Left cardiac atrium (tissue), 4 donors: ENCODE data around the gene DSC2. TPM values are rescaled to one million over a fixed set of nuclear protein-coding genes. Genes with fewer than 3 reads are reported as not detected.

Experiments
- ATAC-seq, 2 donors: fragments of 200-7000 bp; cut with Tn5 transposase; one replicate each; pipeline ENCODE4 v1.9.1; 2020; ENCODE audit warnings: mild to moderate bottlenecking in 2 of 2, moderate library complexity in 2 of 2
- DNase-seq: peaks from one replicate; pipeline ENCODE4 v3.0.0-alpha.2; 2020
- intact Hi-C, 2 donors: fragments of 100-400 bp; cut with DNase I; formaldehyde crosslinking; loops; one replicate each; pipeline versions ENCODE4 v1.14.1 to v1.15.1; 2022 to 2023
- total RNA-seq, 2 donors: library from RNA; stranded (reverse); fragmentation: NEBNext Ultra II Directional; extraction: Animal tissue kit (Norgen Biotek cat#: 25700); gene quantifications; one replicate each; pipeline ENCODE4 v1.2.1, GENCODE V29; 2021
- donor health status: DM: no; HTN: yes; CAD: no.
- donor health status: DM: no; HTN: yes; CAD: no; lungs with severe emphysema.
- donor health status: DM: yes; HTN: yes; CAD: no.
- donor health status: Dilated cardiomyopathy.

DSC2 gene
- total RNA-seq, 2 donors from 2014 or later, result 14.1 to 18.0 TPM

GRCh38 chr18:31100436-31101182, 1.6 kb downstream of the DSC2 start:
- ATAC-seq, result peak; percentile 44 to 54
- peak; percentile 34 for DNase-seq
- intact Hi-C loops, result loop anchor here in 1 of 2 donors (5.0 kb wide), 1 partner anchor 127 kb away; no protein-coding TSS in a partner anchor

DNA sequence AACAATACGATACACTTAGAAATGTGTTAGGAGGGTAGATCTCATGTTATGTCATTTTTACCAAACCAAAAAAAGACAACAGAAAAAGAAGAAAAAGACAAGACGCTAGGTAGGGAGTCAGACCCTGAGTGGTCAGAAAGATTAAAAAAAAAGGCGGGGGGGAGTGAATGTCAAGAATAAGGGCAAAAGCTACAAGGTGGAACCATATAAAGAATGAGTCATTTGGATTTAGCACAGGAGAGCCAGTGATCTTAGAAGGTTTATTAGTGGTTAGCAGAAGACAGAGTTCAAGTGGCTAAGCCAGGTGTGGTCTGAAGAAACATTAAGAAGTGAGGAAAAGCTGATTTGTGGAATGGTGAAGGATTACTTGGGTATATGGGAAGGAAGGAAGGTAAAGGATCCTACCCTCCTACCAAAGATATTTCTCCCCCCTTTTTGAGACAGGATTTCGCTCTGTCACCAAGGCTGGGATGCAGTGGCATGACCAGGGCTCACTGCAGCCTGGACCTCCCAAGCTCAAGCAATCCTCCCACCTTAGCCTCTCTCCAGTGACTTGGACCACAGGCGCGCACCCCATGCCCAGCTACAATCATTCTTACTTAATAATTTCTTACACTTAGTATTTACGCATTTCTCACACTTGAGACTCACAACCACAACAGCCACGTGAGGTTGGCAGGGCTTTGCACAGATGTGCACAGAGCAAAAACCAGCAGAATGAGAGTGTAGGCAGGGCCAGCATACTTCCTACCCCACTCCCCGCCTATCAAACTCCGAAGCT, 2.6 kb downstream of the DSC2 start:
- ATAC-seq (no peak), DNase-seq (no peak)
- intact Hi-C loops, result loop anchor here in 1 of 2 donors (5.0 to 10.0 kb wide), 3 partner anchors 128 to 408 kb away; no protein-coding TSS in a partner anchor

DNA sequence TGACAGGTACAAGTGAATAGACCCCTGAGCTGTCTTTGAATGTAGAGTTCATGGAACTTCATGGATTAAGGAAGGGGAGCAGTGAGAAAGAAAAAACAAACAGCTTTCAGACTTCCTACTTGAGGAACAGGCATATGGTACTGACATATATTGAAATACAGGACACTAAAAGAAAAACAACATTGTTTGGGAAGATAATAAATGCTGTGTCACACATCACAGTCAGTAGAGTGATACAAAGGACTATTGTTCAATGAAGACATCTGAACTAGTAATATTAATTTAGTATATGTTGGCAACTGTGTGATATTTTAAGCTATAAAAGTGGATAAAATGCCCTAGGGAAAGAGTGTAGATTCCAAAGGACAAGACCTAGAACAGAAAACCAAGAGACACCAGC, 3.3 kb downstream of the DSC2 start:
- DNase-seq (no peak), ATAC-seq (no peak)
- intact Hi-C loops, result loop anchor here in 1 of 2 donors (5.0 to 10.0 kb wide), 2 partner anchors 156 to 408 kb away; no protein-coding TSS in a partner anchor

- intact Hi-C loops, result loop anchor here in 1 of 2 donors (5.0 to 10.0 kb wide), 2 partner anchors 157 to 410 kb away; no protein-coding TSS in a partner anchor
- DNase-seq (no peak), ATAC-seq (no peak)
Measured at GRCh38 chr18:31097666-31098065, 4.6 kb downstream of the DSC2 start.

DNA sequence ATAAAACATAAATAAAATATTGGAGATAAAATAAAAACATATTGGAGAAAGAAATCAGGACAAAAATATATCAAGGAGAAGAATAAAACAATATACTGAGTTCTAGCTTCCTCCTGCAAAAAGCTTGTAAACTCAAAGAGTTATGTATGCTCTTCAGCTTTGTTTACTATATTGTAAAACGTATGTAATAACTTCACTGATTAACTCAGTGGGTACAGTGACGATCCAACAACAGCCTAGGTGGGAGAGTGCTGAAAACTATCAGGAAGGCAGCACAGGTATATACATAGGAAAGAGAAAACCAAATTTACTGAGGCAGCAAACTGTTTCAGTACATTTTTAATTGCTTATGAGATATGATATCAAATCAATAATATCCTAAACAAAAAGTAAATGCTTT, 8.3 kb downstream of the DSC2 start:
- intact Hi-C loops, result loop anchor here in 1 of 2 donors (10.0 kb wide), 1 partner anchor 161 kb away; no protein-coding TSS in a partner anchor
- ATAC-seq (no peak), DNase-seq (no peak)

GRCh38 chr18:31093294-31093693, 8.9 kb downstream of the DSC2 start:
- ATAC-seq (no peak), DNase-seq (no peak)
- intact Hi-C loops, result loop anchor here in 1 of 2 donors (10.0 kb wide), 1 partner anchor 162 kb away; no protein-coding TSS in a partner anchor

DNA sequence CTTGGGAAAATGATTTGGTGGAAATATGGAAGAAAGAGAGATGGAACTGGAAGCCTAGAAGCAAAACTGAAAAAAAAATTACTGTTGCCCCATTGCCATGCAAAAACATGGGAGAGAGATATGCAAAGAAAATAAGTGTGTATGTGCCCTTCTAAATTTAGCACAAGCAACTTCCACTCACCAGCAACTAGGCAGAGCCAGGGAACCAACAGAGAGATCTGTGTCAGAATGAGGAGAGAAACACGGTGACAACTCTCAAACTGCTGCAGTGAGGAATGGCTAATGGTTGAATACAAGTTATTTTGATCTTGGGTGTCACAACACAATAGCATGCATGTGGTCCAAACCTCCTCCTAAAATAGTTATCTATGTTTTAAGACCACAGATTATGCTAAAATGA, 10.9 kb downstream of the DSC2 start:
- intact Hi-C loops, result loop anchor here in 1 of 2 donors (10.0 kb wide), 1 partner anchor 163 kb away; no protein-coding TSS in a partner anchor

DNA sequence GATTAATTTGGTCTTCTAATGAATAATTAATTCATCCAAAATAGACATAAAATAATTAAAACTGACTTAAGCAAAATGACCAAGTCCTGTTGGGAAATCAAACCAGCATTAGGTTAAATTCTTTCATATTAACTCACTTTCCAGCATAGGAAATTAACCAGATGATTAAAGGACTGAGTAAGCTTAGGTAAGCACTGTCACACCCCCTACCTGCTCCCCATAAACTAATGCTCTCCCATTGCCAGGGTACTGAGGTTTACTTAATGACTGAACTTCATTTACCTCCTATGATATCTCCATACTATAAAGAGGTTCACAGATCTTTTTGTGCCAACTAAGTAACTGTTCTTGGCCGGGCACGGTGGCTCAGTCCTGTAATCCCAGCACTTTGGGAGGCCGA, 13.7 kb downstream of the DSC2 start:
- ATAC-seq, result no peak
- intact Hi-C loops, result loop anchor here in 1 of 2 donors (10.0 kb wide), 1 partner anchor 46 kb away; no protein-coding TSS in a partner anchor
- no peak for DNase-seq

More for the DNA sequence above, 10.9 kb downstream of the DSC2 start:
- ATAC-seq (peak; percentile 67 to 72), DNase-seq (no peak)

- ATAC-seq (no peak), DNase-seq (no peak)
- intact Hi-C loops, result loop anchor here in 1 of 2 donors (10.0 kb wide), 1 partner anchor 55 kb away; no protein-coding TSS in a partner anchor
Measured at GRCh38 chr18:31079973-31080372, 22.2 kb downstream of the DSC2 start.

- ATAC-seq (no peak), DNase-seq (no peak)
- intact Hi-C loops, result no loop called here
Measured at GRCh38 chr18:31077878-31078277, 24.3 kb downstream of the DSC2 start.

DNA sequence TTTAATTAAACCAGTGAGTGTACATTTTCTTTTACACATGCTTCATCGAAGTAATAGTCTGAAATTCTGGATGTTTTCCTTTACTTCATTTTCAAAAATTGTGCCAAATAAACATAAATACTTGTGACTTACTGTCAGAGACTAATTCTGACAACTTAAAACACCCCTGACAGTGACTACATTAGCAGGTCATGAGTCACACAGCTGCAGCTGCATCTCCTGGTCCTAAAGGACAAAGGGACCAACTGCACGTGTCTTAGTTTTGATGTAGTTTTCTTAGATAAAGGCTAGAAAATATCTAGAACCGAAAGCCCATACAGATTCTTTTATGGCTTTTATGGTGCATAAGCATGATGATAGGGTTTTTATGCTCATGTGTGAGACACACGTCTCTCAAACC, 30.0 kb downstream of the DSC2 start:
- intact Hi-C loops, result no loop called here
- DNase-seq, result no peak
- no peak for ATAC-seq

DNA sequence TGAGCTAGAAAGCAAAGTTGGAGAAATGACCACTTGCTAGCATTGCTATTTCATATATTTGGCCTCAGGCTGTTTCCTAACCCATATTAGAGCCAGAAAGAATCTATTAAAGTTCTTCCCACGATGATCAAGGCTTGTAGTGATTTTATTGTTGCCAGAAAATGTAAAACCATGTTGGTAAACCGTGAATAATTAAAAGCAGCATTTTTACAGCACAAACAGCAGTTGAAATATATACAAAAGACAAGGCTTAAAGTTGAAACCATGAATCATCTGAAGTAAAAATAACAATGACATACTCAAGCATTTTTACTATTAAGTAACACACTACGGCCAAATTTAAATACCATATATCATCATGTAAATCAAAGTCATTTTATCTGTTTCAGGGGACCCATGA, 32.0 kb downstream of the DSC2 start:
- no peak for ATAC-seq
- DNase-seq, result no peak
- intact Hi-C loops, result no loop called here

GRCh38 chr18:31066266-31066665, 36.0 kb downstream of the DSC2 start:
- ATAC-seq (no peak), DNase-seq (no peak)
- intact Hi-C loops, result no loop called here

DNA sequence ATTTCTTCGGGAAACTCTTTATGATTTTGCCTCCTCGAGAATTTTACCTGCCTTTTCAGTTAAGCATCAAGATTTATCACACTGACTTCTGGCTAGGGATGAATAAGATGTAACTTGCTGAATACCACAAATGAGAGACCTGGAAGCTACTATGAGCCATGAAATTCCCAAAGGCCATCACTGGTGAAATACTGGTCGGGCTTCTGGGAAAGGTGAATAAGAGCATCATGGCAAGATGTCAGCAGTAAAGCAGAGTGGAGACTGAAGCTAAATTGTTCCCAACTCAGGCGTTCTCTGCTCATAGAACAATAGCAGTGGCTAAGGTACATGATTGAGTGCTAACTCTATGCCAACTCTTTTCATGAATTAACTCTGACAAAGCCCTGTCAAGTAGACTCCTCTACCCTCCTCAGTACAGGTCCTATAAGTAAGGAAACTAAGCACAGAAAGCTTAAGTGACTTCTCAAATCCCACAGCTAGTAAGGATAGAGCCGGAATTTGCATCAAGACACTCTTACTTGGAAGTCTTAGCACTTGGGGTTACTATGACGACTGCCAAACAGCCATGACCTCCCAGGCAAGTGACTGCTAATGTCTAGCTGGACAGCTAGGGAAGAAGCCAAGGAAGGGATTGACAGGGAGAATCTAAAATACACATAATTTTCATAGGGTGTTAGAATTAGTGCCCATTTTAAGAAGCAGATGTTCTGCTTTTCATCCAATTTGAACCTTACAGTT, 37.0 kb downstream of the DSC2 start:
- DNase-seq (no peak), ATAC-seq (no peak)
- intact Hi-C loops, result no loop called here

DNA sequence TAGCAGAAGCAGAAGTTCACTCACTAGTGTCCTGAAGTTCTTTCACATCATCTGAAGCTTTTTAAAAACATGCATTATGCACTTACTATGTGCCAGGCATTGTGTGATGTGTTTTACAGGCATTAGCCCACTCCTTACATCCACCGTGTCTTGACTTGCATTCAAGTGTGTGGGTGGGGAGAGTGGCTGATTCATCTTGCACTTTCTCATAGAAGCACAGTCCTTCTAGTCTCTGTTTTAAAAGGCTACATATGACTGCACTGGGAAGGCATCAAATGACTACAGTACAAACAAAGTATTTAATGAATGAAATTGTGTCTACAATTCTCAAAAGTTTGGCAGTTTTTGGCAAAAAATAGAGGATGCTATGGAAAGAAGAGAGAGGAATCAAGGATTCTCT, 38.1 kb downstream of the DSC2 start:
- DNase-seq (no peak), ATAC-seq (no peak)
- intact Hi-C loops, result no loop called here

DNA sequence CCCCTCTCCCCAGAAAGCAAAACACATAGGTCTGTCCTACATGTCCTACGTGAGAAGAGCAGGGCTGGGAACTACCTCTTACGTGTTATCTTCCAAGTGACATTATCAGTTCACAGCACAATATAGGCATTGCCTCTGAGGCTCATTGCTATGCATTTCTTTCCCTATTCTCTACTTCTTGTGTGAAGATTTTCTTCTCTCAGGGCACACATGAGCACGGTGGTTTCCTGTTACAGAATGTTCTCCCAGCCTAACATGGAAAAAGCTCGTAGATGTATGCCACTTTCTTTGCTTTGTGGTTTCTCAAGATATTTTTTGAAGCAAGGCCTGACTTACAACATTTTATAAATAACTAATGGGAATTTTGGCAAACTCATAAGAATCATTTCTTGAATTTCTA, 40.3 kb downstream of the DSC2 start:
- no peak for DNase-seq

DNA sequence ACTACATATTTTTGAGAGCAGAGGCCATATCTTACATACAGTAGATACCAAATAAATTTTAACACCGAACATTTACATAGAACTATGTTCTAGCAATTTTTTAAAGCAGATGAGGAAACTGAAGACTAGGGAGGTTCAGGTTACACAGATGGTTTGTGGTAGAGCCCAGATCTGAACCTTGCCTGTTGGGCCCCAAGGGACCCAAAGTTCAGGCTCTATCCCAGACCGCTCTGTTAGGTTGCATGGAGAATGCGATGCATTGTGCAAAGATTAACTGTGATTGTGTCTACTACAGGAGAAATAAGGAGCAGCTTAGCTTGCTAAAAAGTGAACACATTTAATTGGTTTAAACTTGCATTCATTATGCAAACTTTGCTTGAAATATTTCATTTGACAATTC, 43.3 kb downstream of the DSC2 start:
- intact Hi-C loops, result no loop called here
- no peak for ATAC-seq
- DNase-seq, result no peak

More for the DNA sequence above, 40.3 kb downstream of the DSC2 start:
- intact Hi-C loops, result no loop called here
- no peak for ATAC-seq

- no peak for DNase-seq
- no peak for ATAC-seq
- intact Hi-C loops, result no loop called here
Measured at GRCh38 chr18:31057917-31058316, 44.3 kb downstream of the DSC2 start.

DNA sequence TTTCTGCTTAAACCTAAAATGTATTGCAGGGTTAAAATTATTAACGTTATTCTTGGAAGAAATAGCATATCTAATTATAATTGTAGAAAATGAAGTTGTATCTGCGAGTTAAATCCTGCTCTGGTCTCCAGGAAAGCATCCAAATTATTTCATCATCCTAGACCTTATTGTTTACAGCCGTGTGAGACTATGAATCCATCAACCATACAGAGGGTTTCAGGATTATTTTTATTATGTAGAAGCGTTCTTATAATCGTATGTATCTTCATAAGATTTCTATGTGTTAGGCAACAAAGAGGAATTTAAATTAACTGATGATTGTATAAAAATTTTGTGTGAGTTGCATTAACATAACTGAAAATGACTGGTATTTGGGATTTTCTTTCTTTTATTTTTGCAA, 45.2 kb downstream of the DSC2 start:
- ATAC-seq (no peak), DNase-seq (no peak)
- intact Hi-C loops, result no loop called here
